IMR-90 (cell line): ENCODE results near the gene LRP1B. TPM values are rescaled to one million over a fixed set of nuclear protein-coding genes. Genes with fewer than 3 reads are reported as not detected.

Source experiments
- ATAC-seq: fragments of 200-7000 bp; cut with Tn5 transposase; 2 replicates; pipeline ENCODE4 v1.9.1; 2020; ENCODE audit warnings: low read depth, mild to moderate bottlenecking, moderate library complexity
- BruUV-seq: library from RNA; stranded (reverse); fragments of 400-500 nt; replicated peaks from 2 replicates; lab custom pipeline; 2021; lab: Mats Ljungman, UMichigan
- CTCF ChIA-PET: fragments of 300-600 bp; formaldehyde crosslinking; extraction: SDS; loops from one replicate; lab custom pipeline; 2021; ENCODE audit warnings: antibody characterized with exemption; lab: Yijun Ruan, JAX
- POLR2A ChIA-PET: fragments of 300-600 bp; sonication (Branson Sonifier 250); formaldehyde crosslinking; loops from one replicate; lab custom pipeline; 2022; ENCODE audit warnings: antibody characterized with exemption; ENCODE audit not compliant: unreplicated experiment; lab: Charles Lee
- DNase-seq: peaks from one replicate; pipeline ENCODE4 v3.0.0; 2013
- H2AFZ ChIP-seq: replicated peaks from 2 replicates; pipeline ENCODE3; 2013; ENCODE audit warnings: low read length, mild to moderate bottlenecking; ENCODE audit not compliant: poor library complexity
- H2AK5ac ChIP-seq: 2 replicates; pipeline ENCODE4 v1.6.1; 2013; ENCODE audit warnings: low read depth, low read length, inconsistent platforms
- H2AK9ac ChIP-seq: replicated peaks from 2 replicates; pipeline ENCODE3; 2013; ENCODE audit warnings: mild to moderate bottlenecking, low read depth, low read length, moderate library complexity; ENCODE audit not compliant: poor library complexity
- H2BK120ac ChIP-seq: 2 replicates; pipeline ENCODE4 v1.6.1; 2013; ENCODE audit warnings: low read depth, low read length, inconsistent platforms
- H2BK15ac ChIP-seq: 3 replicates; pipeline ENCODE4 v1.6.1; 2013; ENCODE audit warnings: low read depth, low read length, inconsistent platforms
- H2BK20ac ChIP-seq: 2 replicates; pipeline ENCODE4 v1.6.1; 2013; ENCODE audit warnings: low read depth, mild to moderate bottlenecking, inconsistent platforms, low read length, moderate library complexity
- H2BK5ac ChIP-seq: 2 replicates; pipeline ENCODE4 v1.6.1; 2013; ENCODE audit warnings: mild to moderate bottlenecking, low read depth, low read length, inconsistent platforms; ENCODE audit not compliant: poor library complexity, severe bottlenecking
- H3K14ac ChIP-seq: replicated peaks from 2 replicates; pipeline ENCODE4 v1.6.1; 2013; ENCODE audit warnings: low read depth, low read length, inconsistent platforms
- H3K18ac ChIP-seq: 2 replicates; pipeline ENCODE4 v1.6.1; 2013; ENCODE audit warnings: low read depth, low read length, control low read depth
- H3K23ac ChIP-seq: 2 replicates; pipeline ENCODE4 v1.6.1; 2013; ENCODE audit warnings: low read depth, low read length, inconsistent platforms
- H3K27ac ChIP-seq: 2 replicates; pipeline ENCODE4 v1.5.1; 2013; ENCODE audit warnings: mild to moderate bottlenecking, control low read depth, low read length; ENCODE audit not compliant: insufficient read depth
- H3K27me3 ChIP-seq: 2 replicates; pipeline ENCODE4 v1.6.1; 2013; ENCODE audit warnings: low read length; ENCODE audit not compliant: control insufficient read depth, insufficient read depth
- H3K36me3 ChIP-seq: 2 replicates; pipeline ENCODE4 v1.6.1; 2013; ENCODE audit warnings: low read length, mixed read lengths; ENCODE audit not compliant: control insufficient read depth, insufficient read depth
- H3K4ac ChIP-seq: 2 replicates; pipeline ENCODE4 v1.6.1; 2013; ENCODE audit warnings: low read depth, low read length, inconsistent platforms
- H3K4me1 ChIP-seq: 2 replicates; pipeline ENCODE4 v1.6.1; 2013; ENCODE audit warnings: low read length, mixed read lengths; ENCODE audit not compliant: control insufficient read depth, insufficient read depth
- H3K4me2 ChIP-seq: 2 replicates; pipeline ENCODE4 v1.6.1; 2013; ENCODE audit warnings: low read depth, mild to moderate bottlenecking, control low read depth, low read length, moderate library complexity
- H3K4me3 ChIP-seq: 2 replicates; pipeline ENCODE4 v1.5.1; 2013; ENCODE audit warnings: low read depth, mild to moderate bottlenecking, control low read depth, low read length, moderate library complexity; ENCODE audit not compliant: insufficient read depth
- H3K56ac ChIP-seq: 2 replicates; pipeline ENCODE4 v1.6.1; 2013; ENCODE audit warnings: low read length, inconsistent platforms; ENCODE audit not compliant: insufficient read depth; ENCODE audit errors: extremely low read depth
- H3K79me1 ChIP-seq, 2 experiments: 2 replicates each; pipeline ENCODE4 v1.6.1; 2013; ENCODE audit warnings: low read length in 2 of 2, inconsistent platforms in 1 of 2, low read depth in 1 of 2
- H3K9ac ChIP-seq: 2 replicates; pipeline ENCODE4 v1.6.1; 2013; ENCODE audit warnings: low read depth, low read length, control low read depth
- H3K9me1 ChIP-seq: 2 replicates; pipeline ENCODE4 v1.6.1; 2013; ENCODE audit warnings: low read length, inconsistent platforms; ENCODE audit not compliant: insufficient read depth
- H3K9me3 ChIP-seq: 2 replicates; pipeline ENCODE4 v1.6.1; 2013; ENCODE audit warnings: low read length; ENCODE audit not compliant: control insufficient read depth, insufficient read depth
- H4K20me1 ChIP-seq: 2 replicates; pipeline ENCODE4 v1.6.1; 2013; ENCODE audit warnings: low read length, inconsistent platforms; ENCODE audit not compliant: insufficient read depth
- H4K5ac ChIP-seq: 2 replicates; pipeline ENCODE4 v1.6.1; 2013; ENCODE audit warnings: mild to moderate bottlenecking, low read depth, low read length, control low read depth
- H4K8ac ChIP-seq, 2 experiments: 2 replicates each; pipeline ENCODE4 v1.6.1; 2013; ENCODE audit warnings: low read depth in 2 of 2, low read length in 2 of 2, control low read depth in 1 of 2, inconsistent platforms in 1 of 2
- H4K91ac ChIP-seq: 2 replicates; pipeline ENCODE4 v1.6.1; 2013; ENCODE audit warnings: low read depth, low read length, inconsistent platforms; ENCODE audit not compliant: insufficient read depth
- BHLHE40 ChIP-seq: fragments of 150-350 bp; IDR thresholded peaks from 2 replicates; pipeline ENCODE4 v1.6.1; 2016; ENCODE audit warnings: mild to moderate bottlenecking, low read depth, low read length
- CEBPB ChIP-seq: IDR thresholded peaks from 2 replicates; pipeline ENCODE4 v1.6.1; 2012; ENCODE audit warnings: low read depth, low read length, improper control_type of control experiment
- CHD1 ChIP-seq: IDR thresholded peaks from 2 replicates; pipeline ENCODE4 v1.6.1; 2012; ENCODE audit warnings: low read depth, low read length, improper control_type of control experiment
- CTCF ChIP-seq: conservative IDR thresholded peaks from 2 replicates; pipeline ENCODE4 v1.5.1; 2012; ENCODE audit warnings: mild to moderate bottlenecking, low read depth, low read length, improper control_type of control experiment
- ELK1 ChIP-seq: fragments of 150-350 bp; IDR thresholded peaks from 2 replicates; pipeline ENCODE4 v1.6.1; 2016; ENCODE audit warnings: low read depth, mild to moderate bottlenecking, low read length, moderate library complexity, borderline replicate concordance
- FOS ChIP-seq: fragments of 150-350 bp; IDR thresholded peaks from 2 replicates; pipeline ENCODE4 v1.6.1; 2016; ENCODE audit warnings: low read depth, low read length
- MAFK ChIP-seq: IDR thresholded peaks from 2 replicates; pipeline ENCODE4 v1.6.1; 2012; ENCODE audit warnings: low read depth, low read length, improper control_type of control experiment
- MAZ ChIP-seq: IDR thresholded peaks from 2 replicates; pipeline ENCODE4 v1.6.1; 2012; ENCODE audit warnings: low read depth, mild to moderate bottlenecking, low read length, improper control_type of control experiment, moderate library complexity, borderline replicate concordance
- MXI1 ChIP-seq: IDR thresholded peaks from 2 replicates; pipeline ENCODE4 v1.6.1; 2012; ENCODE audit warnings: low read depth, mild to moderate bottlenecking, low read length, moderate library complexity, borderline replicate concordance
- NFE2L2 ChIP-seq: fragments of 150-350 bp; IDR thresholded peaks from 2 replicates; pipeline ENCODE4 v1.6.1; 2016; ENCODE audit warnings: low read depth, mild to moderate bottlenecking, low read length
- POLR2A ChIP-seq: IDR thresholded peaks from 2 replicates; pipeline ENCODE4 v1.6.1; 2012; ENCODE audit warnings: mild to moderate bottlenecking, low read depth, low read length
- RAD21 ChIP-seq: IDR thresholded peaks from 2 replicates; pipeline ENCODE4 v1.6.1; 2012; ENCODE audit warnings: low read length, improper control_type of control experiment
- RCOR1 ChIP-seq: IDR thresholded peaks from 2 replicates; pipeline ENCODE4 v1.6.1; 2012; ENCODE audit warnings: mild to moderate bottlenecking, low read length, improper control_type of control experiment; ENCODE audit not compliant: insufficient replicate concordance
- RFX5 ChIP-seq: IDR thresholded peaks from 2 replicates; pipeline ENCODE4 v1.8.0; 2012; ENCODE audit warnings: low read depth, mild to moderate bottlenecking, low read length, moderate library complexity
- SMC3 ChIP-seq: fragments of 150-350 bp; IDR thresholded peaks from 2 replicates; pipeline ENCODE4 v1.6.1; 2016; ENCODE audit warnings: low read depth, mild to moderate bottlenecking, antibody characterized with exemption, low read length, moderate library complexity
- USF2 ChIP-seq: fragments of 150-350 bp; IDR thresholded peaks from 2 replicates; pipeline ENCODE4 v1.6.1; 2017; ENCODE audit warnings: mild to moderate bottlenecking, antibody characterized with exemption, low read length, low read depth
- WGBS, 2 experiments: methylation state at CpG; one replicate each; pipeline versions ENCODE4 v1.1.5 to v1.1.7; 2013; ENCODE audit warnings: missing lambda C conversion rate in 2 of 2; ENCODE audit not compliant: insufficient read length in 1 of 2; ENCODE audit errors: extremely low coverage in 2 of 2; 5-methylcytosine and 5-hydroxymethylcytosine counted together
- dilution Hi-C: fragments of 300-500 bp; cut with HindIII; formaldehyde crosslinking; loops from one replicate; pipeline ENCODE4 v1.14.3; 2018; ENCODE audit warnings: low sequenced_read_pairs; ENCODE audit not compliant: unreplicated experiment
- in situ Hi-C: fragments of 300-500 bp; cut with MboI; formaldehyde crosslinking; loops from 3 replicates; pipeline ENCODE4 v1.14.3; 2019; ENCODE audit warnings: low sequenced_read_pairs, inconsistent platforms, mixed read lengths
- intact Hi-C: fragments of 100-400 bp; cut with micrococcal nuclease; formaldehyde crosslinking; loops from 2 replicates; pipeline ENCODE4 v1.10.0; 2022
- polyA plus RNA-seq, 3 experiments: library from polyadenylated mRNA; depleted of rRNA; stranded (reverse); fragments of >200 nt; gene quantifications; 2 replicates each; pipeline ENCODE4 v1.2.3, GENCODE V29; 2012; ENCODE audit warnings: low replicate concordance in 1 of 3
- total RNA-seq: library from RNA; depleted of rRNA; stranded (reverse); fragments of >200 nt; gene quantifications from 2 replicates; pipeline ENCODE4 v1.2.3, GENCODE V29; 2012

Gene LRP1B
- total and polyA plus RNA-seq, 2 of the 4 experiments (the other 2 are of a cell fraction) = under 0.01 to 0.02 TPM

- Histone ChIP-seq H3K9ac (no peak overlapping the region), H3K18ac (no peak overlapping the region), H3K4me2 (no peak overlapping the region), H2BK120ac (no peak overlapping the region), H3K23ac (no peak overlapping the region), H3K79me1 (no peaks in the 10 kb centered on the region), H3K9me1 (no peaks in the 10 kb centered on the region), H2BK15ac (no peak overlapping the region), H2AK9ac (no peak overlapping the region), H2BK5ac (no peak overlapping the region), H3K9me3 (no peaks in the 10 kb centered on the region), H2AFZ (no peak overlapping the region), H2BK20ac (no peak overlapping the region), H4K5ac (no peak overlapping the region), H3K27ac (no peak overlapping the region), H3K4ac (no peak overlapping the region), H3K27me3 (no peaks in the 10 kb centered on the region), H4K20me1 (no peaks in the 10 kb centered on the region), H3K14ac (no peak overlapping the region), H3K4me3 (no peak overlapping the region), H3K36me3 (no peaks in the 10 kb centered on the region), H4K8ac (no peak overlapping the region), H4K91ac (no peak overlapping the region), H2AK5ac (no peak overlapping the region), H3K56ac (no peak overlapping the region), H3K4me1 (no peaks in the 10 kb centered on the region)
- in situ Hi-C loops = no loop called here
- TF ChIP-seq CHD1 (no peak), RCOR1 (no peak), RFX5 (no peak), RAD21 (no peak), MAFK (no peak), FOS (no peak), CEBPB (no peak), NFE2L2 (no peak), ELK1 (no peak), POLR2A (no peak), MXI1 (no peak), BHLHE40 (no peak), USF2 (no peak), MAZ (no peak), CTCF (no peak), SMC3 (no peak)
- dilution Hi-C loops = no loop called here
- DNase-seq (no peak), ATAC-seq (no peak)
- intact Hi-C loops = no loop called here
- ChIA-PET POLR2A (no interaction called here), CTCF (no interaction called here)
- WGBS, 2 experiments = 57% methylated on average over 1 of the region's 2 CpGs; no CpG with 5 or more reads in 1 of the 2 experiments
- BruUV-seq = no TSS peak
Observed at GRCh38 chr2:141709756-141710155, 421.1 kb downstream of the LRP1B start.
